Testis (tissue), 2 donors: Measurements from ENCODE around the gene ALDH1L1.

Source experiments
- POLR2A ChIP-seq: fragments of 450-650 bp; IDR thresholded peaks from one replicate; pipeline ENCODE4 v1.6.1; 2017; ENCODE audit warnings: antibody characterized with exemption, mild to moderate bottlenecking, moderate library complexity
- TF ChIP-seq, protein P1 (sequence below), 3 experiments: fragments of 450-650 bp in 2 of 3; fragments of 200-600 bp in 1 of 3; sonication (generic) in 1 of 3; IDR thresholded peaks; one replicate each; pipeline ENCODE4 v1.5.1; 2016 to 2019; ENCODE audit warnings: antibody characterized with exemption in 3 of 3, mild to moderate bottlenecking in 2 of 3, moderate library complexity in 1 of 3

DNA sequence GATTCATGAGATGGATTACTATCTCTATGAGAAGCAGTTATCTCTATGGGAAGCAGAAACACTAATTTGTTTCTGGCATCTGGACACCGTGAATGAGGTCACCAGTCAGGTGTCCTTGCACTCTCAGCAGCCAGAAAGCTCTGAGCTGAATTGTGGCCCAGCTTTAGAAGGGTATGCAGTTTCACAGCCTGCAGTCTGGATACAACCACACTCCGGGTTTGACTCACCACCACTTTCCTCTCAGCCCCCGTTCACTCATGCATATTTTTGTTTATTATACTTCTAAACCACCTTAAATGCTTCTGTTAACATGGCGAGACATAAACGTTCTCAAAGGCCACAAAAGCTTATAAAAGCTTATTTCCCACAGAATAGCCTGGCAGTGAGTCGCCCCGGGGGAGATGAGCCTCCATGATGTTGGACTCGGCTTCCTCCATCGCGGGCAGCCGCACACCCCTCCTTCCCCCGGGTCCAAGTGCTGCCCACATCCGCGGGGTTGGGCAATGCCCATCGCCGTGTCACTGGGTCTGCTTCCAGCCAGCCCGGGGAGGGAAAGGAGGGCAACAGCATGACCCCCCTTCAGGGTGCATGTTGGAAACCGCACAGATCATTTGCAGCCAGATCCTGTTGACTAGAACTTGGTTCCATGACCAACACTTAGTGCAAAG, 79.6 kb downstream of the ALDH1L1 start:
- TF ChIP-seq, protein P1, sequence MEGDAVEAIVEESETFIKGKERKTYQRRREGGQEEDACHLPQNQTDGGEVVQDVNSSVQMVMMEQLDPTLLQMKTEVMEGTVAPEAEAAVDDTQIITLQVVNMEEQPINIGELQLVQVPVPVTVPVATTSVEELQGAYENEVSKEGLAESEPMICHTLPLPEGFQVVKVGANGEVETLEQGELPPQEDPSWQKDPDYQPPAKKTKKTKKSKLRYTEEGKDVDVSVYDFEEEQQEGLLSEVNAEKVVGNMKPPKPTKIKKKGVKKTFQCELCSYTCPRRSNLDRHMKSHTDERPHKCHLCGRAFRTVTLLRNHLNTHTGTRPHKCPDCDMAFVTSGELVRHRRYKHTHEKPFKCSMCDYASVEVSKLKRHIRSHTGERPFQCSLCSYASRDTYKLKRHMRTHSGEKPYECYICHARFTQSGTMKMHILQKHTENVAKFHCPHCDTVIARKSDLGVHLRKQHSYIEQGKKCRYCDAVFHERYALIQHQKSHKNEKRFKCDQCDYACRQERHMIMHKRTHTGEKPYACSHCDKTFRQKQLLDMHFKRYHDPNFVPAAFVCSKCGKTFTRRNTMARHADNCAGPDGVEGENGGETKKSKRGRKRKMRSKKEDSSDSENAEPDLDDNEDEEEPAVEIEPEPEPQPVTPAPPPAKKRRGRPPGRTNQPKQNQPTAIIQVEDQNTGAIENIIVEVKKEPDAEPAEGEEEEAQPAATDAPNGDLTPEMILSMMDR (IDR thresholded peaks at IDR 0.05): no peak
- TF ChIP-seq POLR2A: no peak
